ENCODE results near the gene EVPLL.
"Not testable (repeated sequence)": the region's sequence is repeated elsewhere in the genome, so short reads cannot be mapped to it uniquely, and the experiment has no call there.

The EVPLL gene

GRCh38 chr17:18364166-18364565 is 13.4 kb upstream of the EVPLL start:
- no peak for DNase-seq (ENCODE audit: extremely low spot score)
- TF ChIP-seq CTCF (IDR thresholded peaks at IDR 0.05; ENCODE audit: control extremely low read depth, extremely low read depth, low read depth, missing control alignments), result no peak
- ChIA-PET CTCF (no interaction called here), POLR2A (no interaction called here)

GRCh38 chr17:18368946-18369345 is 8.6 kb upstream of the EVPLL start:
- CTCF ChIA-PET, result no interaction called here
- POLR2A ChIA-PET, result no interaction called here
- TF ChIP-seq CTCF (IDR thresholded peaks at IDR 0.05; ENCODE audit: control extremely low read depth, extremely low read depth, low read depth, missing control alignments), result no peak
- DNase-seq (ENCODE audit: extremely low spot score), result no peak

GRCh38 chr17:18370761-18371160 is 6.8 kb upstream of the EVPLL start:
- POLR2A ChIA-PET, result no interaction called here
- no peak for DNase-seq (ENCODE audit: extremely low spot score)
- no peak for TF ChIP-seq CTCF (IDR thresholded peaks at IDR 0.05; ENCODE audit: control extremely low read depth, extremely low read depth, low read depth, missing control alignments)
- CTCF ChIA-PET, result no interaction called here

GRCh38 chr17:18371455-18371854 is 6.1 kb upstream of the EVPLL start:
- DNase-seq (ENCODE audit: extremely low spot score), result no peak
- POLR2A ChIA-PET, result no interaction called here
- no peak for TF ChIP-seq CTCF (IDR thresholded peaks at IDR 0.05; ENCODE audit: control extremely low read depth, extremely low read depth, low read depth, missing control alignments)
- CTCF ChIA-PET, result no interaction called here

- POLR2A ChIA-PET; CTCF ChIA-PET; DNase-seq (ENCODE audit: extremely low spot score): not testable (repeated sequence)
Observed at GRCh38 chr17:18373181-18373580, 4.4 kb upstream of the EVPLL start.

GRCh38 chr17:18374216-18374615 is 3.4 kb upstream of the EVPLL start:
- ChIA-PET POLR2A (no interaction called here), CTCF (no interaction called here)
- DNase-seq (ENCODE audit: extremely low spot score), result no peak
- no peak for TF ChIP-seq CTCF (IDR thresholded peaks at IDR 0.05; ENCODE audit: control extremely low read depth, extremely low read depth, low read depth, missing control alignments)

- ChIA-PET POLR2A (no interaction called here), CTCF (no interaction called here)
- no peak for DNase-seq (ENCODE audit: extremely low spot score)
- no peak for TF ChIP-seq CTCF (IDR thresholded peaks at IDR 0.05; ENCODE audit: control extremely low read depth, extremely low read depth, low read depth, missing control alignments)
Observed at GRCh38 chr17:18378205-18378505, 577 bp downstream of the EVPLL start.

GRCh38 chr17:18378614-18379013 is 1.0 kb downstream of the EVPLL start:
- POLR2A ChIA-PET, result interaction anchor here (0.6 kb wide), 1 partner anchor 17 kb away, joined by 5 read pairs; no protein-coding TSS in a partner anchor
- DNase-seq (ENCODE audit: extremely low spot score); CTCF ChIA-PET: not testable (repeated sequence)

Measured in GM10248 (cell line).